GM21390 (cell line): ENCODE data around the gene CAPN9.
"Not testable (repeated sequence)": the region's sequence is repeated elsewhere in the genome, so short reads cannot be mapped to it uniquely, and the experiment has no call there.

Experiments
- ATAC-seq: cut with Tn5 transposase; IDR thresholded peaks from one replicate; pipeline ENCODE4 v1.9.1; 2021; ENCODE audit not compliant: unreplicated experiment

Gene CAPN9

DNA sequence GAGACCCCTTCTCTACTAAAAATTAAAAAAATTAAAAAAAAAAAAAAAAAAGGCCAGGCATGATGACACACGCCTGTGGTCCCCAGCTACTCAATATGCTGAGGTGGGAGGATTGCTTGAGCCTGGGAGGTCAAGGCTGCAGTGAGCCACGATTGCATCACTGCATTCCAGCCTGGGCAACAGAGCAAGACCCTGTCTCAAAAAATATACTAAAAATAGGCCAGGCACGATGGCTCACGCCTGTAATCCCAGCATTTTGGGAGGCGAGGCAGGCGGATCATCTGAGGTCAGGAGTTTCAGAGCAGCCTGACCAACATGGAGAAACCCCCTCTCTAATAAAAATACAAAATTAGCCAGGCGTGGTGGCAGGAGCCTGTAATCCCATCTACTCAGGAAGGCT, 98.0 kb downstream of the CAPN9 start:
- ATAC-seq, result not testable (repeated sequence)

DNA sequence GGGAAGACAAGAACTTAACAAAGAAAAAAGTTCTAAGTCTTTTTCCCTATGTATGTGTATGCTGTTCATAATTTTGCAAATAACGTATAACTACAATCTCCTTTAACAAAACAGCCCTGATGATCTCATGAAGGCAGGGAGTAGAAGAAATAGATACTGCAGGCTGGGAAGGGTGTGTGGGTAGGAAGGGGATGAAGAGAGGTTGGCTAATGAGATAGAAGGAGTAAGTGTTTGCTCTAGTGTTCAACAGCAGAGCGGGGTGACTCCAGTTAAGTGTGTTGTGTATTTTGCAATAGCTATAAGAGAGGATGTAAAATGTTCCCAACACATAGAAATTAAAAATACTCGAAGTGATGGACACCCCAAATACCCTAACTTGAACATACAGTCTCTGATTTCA, 101.0 kb downstream of the CAPN9 start:
- ATAC-seq, result no peak

DNA sequence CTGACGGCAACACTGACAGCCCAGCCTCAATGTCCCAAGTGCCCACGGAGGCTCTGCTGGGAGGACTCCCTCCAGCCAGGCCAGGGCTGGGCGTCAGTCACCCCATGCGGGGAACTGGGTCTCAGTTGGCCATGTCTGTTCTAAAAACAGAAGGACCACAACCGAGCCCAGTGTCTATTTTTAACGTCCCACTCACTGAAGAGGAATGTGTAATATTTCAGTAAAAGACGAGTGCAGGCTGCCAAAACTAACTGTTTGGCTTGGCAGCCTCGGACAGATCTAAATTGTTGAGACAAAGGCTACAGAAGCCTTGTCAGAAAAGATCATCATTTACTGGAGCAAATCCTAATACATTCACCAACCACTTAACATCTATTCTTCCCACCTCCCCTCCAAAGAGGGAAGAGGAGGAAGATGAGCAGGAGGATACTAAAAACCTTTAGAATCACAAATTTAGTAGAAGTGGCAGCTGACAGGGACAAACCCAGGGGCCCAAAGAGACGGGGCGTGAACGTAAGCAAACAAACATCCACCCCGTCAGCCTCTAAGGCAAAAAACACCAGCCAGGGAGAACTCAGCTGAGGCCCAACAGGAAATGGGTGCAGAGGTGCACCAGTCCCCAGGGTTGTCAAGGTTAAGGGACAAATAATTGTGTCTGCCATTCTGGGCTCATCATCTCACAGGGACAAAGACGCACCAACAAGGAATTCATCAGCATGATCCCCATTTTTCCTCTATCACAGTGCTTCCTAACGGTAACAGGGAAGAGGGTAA, 102.5 kb downstream of the CAPN9 start:
- ATAC-seq, result no peak

DNA sequence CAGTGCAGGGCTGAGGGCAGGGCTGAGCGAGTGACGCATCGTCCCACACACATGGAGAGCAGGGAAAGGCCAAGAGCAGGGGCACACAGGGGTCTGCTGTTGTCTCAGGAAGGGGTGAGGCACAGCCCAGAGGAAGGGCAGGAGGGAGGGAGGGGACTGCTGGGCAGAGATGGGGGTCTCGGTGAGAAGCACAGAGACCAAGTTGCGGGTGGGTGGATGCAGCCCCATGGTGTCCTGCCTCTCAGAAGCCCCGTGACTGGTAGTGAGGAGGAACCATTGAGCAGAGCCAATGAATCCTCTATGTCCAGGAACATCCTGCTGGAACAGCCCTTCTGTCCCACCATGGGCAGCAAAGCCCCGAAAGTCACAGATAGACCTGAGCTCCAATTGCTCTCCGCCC, 103.4 kb downstream of the CAPN9 start:
- no peak for ATAC-seq

DNA sequence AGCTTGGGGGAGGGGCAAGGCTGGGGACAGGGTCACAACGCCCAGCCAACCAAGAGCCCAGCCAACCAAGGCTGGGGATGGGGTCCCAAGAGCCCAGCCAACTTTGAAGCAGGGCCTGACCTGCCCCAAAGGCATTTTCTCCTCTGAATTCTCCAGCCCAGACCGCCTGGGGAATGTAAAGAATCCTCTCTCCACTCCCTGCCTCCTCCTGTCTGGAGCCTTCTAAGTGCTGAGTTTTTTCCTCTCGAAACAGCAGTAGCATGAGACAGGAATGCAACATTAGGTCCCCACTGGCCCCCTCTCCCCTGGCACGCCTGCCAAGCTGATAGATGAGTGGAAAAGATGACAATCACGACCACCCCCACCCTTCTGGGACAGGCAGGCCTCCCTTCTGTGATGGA, 104.1 kb downstream of the CAPN9 start:
- ATAC-seq, result no peak
